ENCODE results near the gene IFNA8. TPM values are rescaled to one million over a fixed set of nuclear protein-coding genes. Genes with fewer than 3 reads are reported as not detected.

The IFNA8 gene
- polyA plus RNA-seq, 1 experiment: not detected

GRCh38 chr9:21413151-21413550, 4.2 kb downstream of the IFNA8 start:
- Histone ChIP-seq H3K4me3 (ENCODE audit: low read depth, low read length) (no peak overlapping the region), H3K27me3 (ENCODE audit: control insufficient read depth, insufficient read depth, low read length) (peaks cover 6% of the 10 kb centered on the region), H3K9me3 (ENCODE audit: control insufficient read depth, insufficient read depth, low read length) (no peaks in the 10 kb centered on the region), H3K27ac (ENCODE audit: low read depth, low read length) (no peak overlapping the region)
- no peak for DNase-seq (ENCODE audit: low read depth, low spot score)
- POLR2A ChIA-PET: no interaction called here
- no peak for TF ChIP-seq CTCF (IDR thresholded peaks at IDR 0.05; ENCODE audit: low read depth, low read length)
- CTCF ChIA-PET: interaction anchor here (1.3 kb wide), 1 partner anchor 87 kb away, joined by 4 read pairs; no protein-coding TSS in a partner anchor

GRCh38 chr9:21413624-21414023, 4.7 kb downstream of the IFNA8 start:
- ChIA-PET POLR2A (no interaction called here), CTCF (no interaction called here)
- peak; percentile 35 for TF ChIP-seq CTCF (IDR thresholded peaks at IDR 0.05; ENCODE audit: low read depth, low read length)
- Histone ChIP-seq H3K27ac (ENCODE audit: low read depth, low read length) (no peak overlapping the region), H3K27me3 (ENCODE audit: control insufficient read depth, insufficient read depth, low read length) (peaks cover 6% of the 10 kb centered on the region), H3K4me3 (ENCODE audit: low read depth, low read length) (no peak overlapping the region), H3K9me3 (ENCODE audit: control insufficient read depth, insufficient read depth, low read length) (no peaks in the 10 kb centered on the region)
- DNase-seq (ENCODE audit: low read depth, low spot score): no peak

GRCh38 chr9:21414220-21414940, 5.5 kb downstream of the IFNA8 start:
- no peak overlapping the region for H3K4me3 ChIP-seq (ENCODE audit: low read depth, low read length)
- DNase-seq (ENCODE audit: low read depth, low spot score): no peak
- ChIA-PET CTCF (interaction anchor here (1.1 to 1.6 kb wide), 2 partner anchors 23 to 96 kb away, joined by 3 to 5 read pairs; no protein-coding TSS in a partner anchor), POLR2A (no interaction called here)
- no peaks in the 10 kb centered on the region for H3K9me3 ChIP-seq (ENCODE audit: control insufficient read depth, insufficient read depth, low read length)
- TF ChIP-seq CTCF (IDR thresholded peaks at IDR 0.05; ENCODE audit: low read depth, low read length): no peak
- H3K27me3 ChIP-seq (ENCODE audit: control insufficient read depth, insufficient read depth, low read length): peaks cover 6% of the 10 kb centered on the region
- H3K27ac ChIP-seq (ENCODE audit: low read depth, low read length): no peak overlapping the region

- H3K27ac ChIP-seq (ENCODE audit: low read depth, low read length): no peak overlapping the region
- H3K9me3 ChIP-seq (ENCODE audit: control insufficient read depth, insufficient read depth, low read length): no peaks in the 10 kb centered on the region
- no peak for DNase-seq (ENCODE audit: low read depth, low spot score)
- no peak for TF ChIP-seq CTCF (IDR thresholded peaks at IDR 0.05; ENCODE audit: low read depth, low read length)
- ChIA-PET CTCF (interaction anchor here (0.9 to 1.6 kb wide), 4 partner anchors 19 to 375 kb away, joined by 3 to 6 read pairs (median 4); no protein-coding TSS in a partner anchor), POLR2A (no interaction called here)
- peaks cover 4% of the 10 kb centered on the region for H3K27me3 ChIP-seq (ENCODE audit: control insufficient read depth, insufficient read depth, low read length)
- H3K4me3 ChIP-seq (ENCODE audit: low read depth, low read length): no peak overlapping the region
These were observed 6.8 kb downstream of the IFNA8 start for GRCh38 chr9:21415493-21416267.

GRCh38 chr9:21428235-21428634, 19.3 kb downstream of the IFNA8 start:
- Histone ChIP-seq H3K27me3 (ENCODE audit: control insufficient read depth, insufficient read depth, low read length) (peaks cover 8% of the 10 kb centered on the region), H3K9me3 (ENCODE audit: control insufficient read depth, insufficient read depth, low read length) (no peaks in the 10 kb centered on the region), H3K27ac (ENCODE audit: low read depth, low read length) (no peak overlapping the region), H3K4me3 (ENCODE audit: low read depth, low read length) (no peak overlapping the region)
- DNase-seq (ENCODE audit: low read depth, low spot score): no peak
- ChIA-PET POLR2A (no interaction called here), CTCF (interaction anchor here (0.6 kb wide), 1 partner anchor 1024 kb away, joined by 3 read pairs; no protein-coding TSS in a partner anchor)
- TF ChIP-seq CTCF (IDR thresholded peaks at IDR 0.05; ENCODE audit: low read depth, low read length): no peak

Data from AG04450 (cell line).